ENCODE results near the gene CACNA1A. TPM values are rescaled to one million over a fixed set of nuclear protein-coding genes. Genes with fewer than 3 reads are reported as not detected.

CACNA1A gene
- total and polyA plus RNA-seq, 2 of the 13 experiments (the other 11 are each of a cell fraction or from before 2014, with no cell fraction given): not detected

GRCh38 chr19:13176345-13176744 lies 329.9 kb downstream of the CACNA1A start (continued):
- TF ChIP-seq E2F2 (CRISPR knock-in tag; IDR thresholded peaks at IDR 0.05; ENCODE audit: borderline replicate concordance): no peak

GRCh38 chr19:13173139-13173737 lies 333.0 kb downstream of the CACNA1A start:
- no peak overlapping the region for H3K4me2 ChIP-seq (ENCODE audit: low read depth, low read length)
- no peaks in the 10 kb centered on the region for H3K9me3 ChIP-seq (ENCODE audit: low read length)
- H3K9ac ChIP-seq (ENCODE audit: insufficient read depth, low read depth, low read length): no peak overlapping the region
- no peaks in the 10 kb centered on the region for H4K20me1 ChIP-seq (ENCODE audit: insufficient read depth, low read length)
- DNase-seq (ENCODE audit: low spot score): no peak
- no TSS peak for BruUV-seq (replicated peaks)
- CTCF ChIA-PET (ENCODE audit: low intra/inter-chr PET ratio, low total read pairs): no interaction called here
- H3K27ac ChIP-seq (ENCODE audit: extremely low read length, insufficient read depth, low read length): no peak overlapping the region
- in situ Hi-C loops (cut with HindIII; ENCODE audit: extremely low pct_ligation_motif_present, low pct_unique_long_range_greater_than_20kb) (no loop called here), intact Hi-C loops (cut with micrococcal nuclease; ENCODE audit: unreplicated experiment) (no loop called here)
- H2AFZ ChIP-seq (ENCODE audit: low read length): no peak overlapping the region
- FAIRE-seq: no peak
- ATAC-seq: no peak
- POLR2A ChIA-PET: interaction anchor here (0.9 kb wide), 1 partner anchor 10 kb away, joined by 3 read pairs; no protein-coding TSS in a partner anchor
- no peaks in the 10 kb centered on the region for H3K36me3 ChIP-seq (replicated peaks in 1 of 2; ENCODE audit: control insufficient read depth in 1 of 2, insufficient read depth in 2 of 2, low read length in 2 of 2)
- 90% methylated on average over 11 of the region's 12 CpGs for WGBS (ENCODE audit: low lambda C conversion rate)
- TF ChIP-seq ZNF768 (CRISPR knock-in tag; IDR thresholded peaks at IDR 0.05) (peak; percentile 78), ZBTB33 (CRISPR knock-in tag; IDR thresholded peaks at IDR 0.05) (peak; percentile 55), DBP (CRISPR knock-in tag; IDR thresholded peaks at IDR 0.05; ENCODE audit: not compliant biosample characterization) (no peak)
- no peaks in the 10 kb centered on the region for H3K27me3 ChIP-seq (ENCODE audit: control insufficient read depth in 1 of 2, insufficient read depth in 2 of 2, low read length in 2 of 2)
- H3K4me1 ChIP-seq (ENCODE audit: insufficient read depth, low read length): peaks cover 28% of the 10 kb centered on the region
- no peaks in the 10 kb centered on the region for H3K79me2 ChIP-seq (ENCODE audit: insufficient read depth, low read length)
- H3K4me3 ChIP-seq (replicated peaks in 1 of 3; ENCODE audit: insufficient read depth in 1 of 3, low read depth in 2 of 3, low read length in 3 of 3): no peak overlapping the region

Measured in HepG2 (cell line).